ENCODE measurements around the gene HTR7.

DNA sequence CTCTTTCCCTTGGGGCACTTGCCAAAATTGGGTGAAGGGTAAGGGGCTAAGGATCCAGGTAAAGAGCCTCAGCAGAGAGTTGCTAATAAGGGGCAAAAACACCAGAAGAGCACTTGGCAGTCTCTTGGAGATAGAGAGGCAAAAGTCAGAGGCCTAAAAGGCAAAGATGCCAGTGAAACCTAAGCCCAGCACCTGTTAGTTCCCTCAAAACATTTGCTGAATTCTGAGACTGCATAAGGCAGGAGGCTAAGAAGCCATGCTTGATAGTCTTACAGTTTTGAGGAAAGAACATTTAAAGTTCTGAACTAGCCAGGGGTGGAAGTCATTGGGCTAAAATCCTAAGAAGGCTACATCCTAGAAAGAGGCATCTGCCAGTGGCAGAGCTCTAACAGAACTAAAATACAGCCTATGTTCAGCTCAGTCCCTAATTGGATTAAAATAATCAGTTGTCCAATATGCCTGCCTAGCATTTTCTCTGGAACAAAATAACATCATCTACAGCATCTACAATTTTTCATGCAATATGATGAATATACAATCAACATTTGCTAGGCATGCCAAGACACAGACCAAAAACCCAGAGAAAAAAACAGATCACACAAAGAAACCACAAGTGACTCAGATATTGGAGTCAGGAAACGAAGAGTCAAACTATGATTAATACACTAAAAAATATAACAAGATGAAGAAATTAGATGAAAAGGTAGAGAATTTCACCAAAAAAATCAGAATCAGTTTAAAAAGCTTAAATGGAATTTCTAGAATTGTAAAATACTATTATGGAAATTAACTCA is 7.7 kb downstream of the HTR7 start:
- TF ChIP-seq, protein P1, sequence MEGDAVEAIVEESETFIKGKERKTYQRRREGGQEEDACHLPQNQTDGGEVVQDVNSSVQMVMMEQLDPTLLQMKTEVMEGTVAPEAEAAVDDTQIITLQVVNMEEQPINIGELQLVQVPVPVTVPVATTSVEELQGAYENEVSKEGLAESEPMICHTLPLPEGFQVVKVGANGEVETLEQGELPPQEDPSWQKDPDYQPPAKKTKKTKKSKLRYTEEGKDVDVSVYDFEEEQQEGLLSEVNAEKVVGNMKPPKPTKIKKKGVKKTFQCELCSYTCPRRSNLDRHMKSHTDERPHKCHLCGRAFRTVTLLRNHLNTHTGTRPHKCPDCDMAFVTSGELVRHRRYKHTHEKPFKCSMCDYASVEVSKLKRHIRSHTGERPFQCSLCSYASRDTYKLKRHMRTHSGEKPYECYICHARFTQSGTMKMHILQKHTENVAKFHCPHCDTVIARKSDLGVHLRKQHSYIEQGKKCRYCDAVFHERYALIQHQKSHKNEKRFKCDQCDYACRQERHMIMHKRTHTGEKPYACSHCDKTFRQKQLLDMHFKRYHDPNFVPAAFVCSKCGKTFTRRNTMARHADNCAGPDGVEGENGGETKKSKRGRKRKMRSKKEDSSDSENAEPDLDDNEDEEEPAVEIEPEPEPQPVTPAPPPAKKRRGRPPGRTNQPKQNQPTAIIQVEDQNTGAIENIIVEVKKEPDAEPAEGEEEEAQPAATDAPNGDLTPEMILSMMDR (IDR thresholded peaks at IDR 0.05): no peak
- no peak for TF ChIP-seq POLR2A (IDR thresholded peaks at IDR 0.05; ENCODE audit: low read depth)
